Body of pancreas (tissue), 4 donors: ENCODE results near the gene GP9. TPM values are rescaled to one million over a fixed set of nuclear protein-coding genes. Genes with fewer than 3 reads are reported as not detected.

Experiments
- ATAC-seq: fragments of 150-250 bp; one replicate; pipeline ENCODE4 v1.9.1; 2016
- DNase-seq, 4 donors: peaks; one replicate each; pipeline ENCODE4 v3.0.0-alpha.2; 2019
- H3K27ac ChIP-seq, 4 donors: fragments of 200-600 bp; sonication (generic); 1 replicate in 3 of 4; 2 replicates in 1 of 4; pipeline versions ENCODE4 v1.5.1 to v1.6.1; 2016 to 2019; ENCODE audit warnings: mild to moderate bottlenecking in 1 of 4, mixed read lengths in 1 of 4, moderate library complexity in 1 of 4
- H3K27me3 ChIP-seq, 2 donors: fragments of 200-600 bp; sonication (generic); one replicate each; pipeline ENCODE4 v1.6.0; 2016; ENCODE audit warnings: mild to moderate bottlenecking in 1 of 2
- H3K36me3 ChIP-seq, 2 donors: fragments of 200-600 bp; sonication (generic); replicated peaks in 1 of 2; 2 replicates each; pipeline ENCODE4 v1.5.1; 2016; ENCODE audit warnings: low read depth in 2 of 2; ENCODE audit not compliant: insufficient read depth in 1 of 2
- H3K4me1 ChIP-seq: fragments of 200-600 bp; sonication (generic); one replicate; pipeline ENCODE4 v1.6.0; 2016
- H3K4me3 ChIP-seq, 2 donors: fragments of 200-600 bp; sonication (generic); 1 replicate in 1 of 2; 2 replicates in 1 of 2; pipeline ENCODE4 v1.5.1; 2016 to 2019
- H3K9me3 ChIP-seq, 3 donors: fragments of 200-600 bp; sonication (generic); 1 replicate in 2 of 3; 2 replicates in 1 of 3; pipeline ENCODE4 v1.5.1; 2016
- CTCF ChIP-seq, 7 experiments: fragments of 450-650 bp in 4 of 7; fragments of 200-600 bp in 3 of 7; sonication (generic) in 3 of 7; IDR thresholded peaks; one replicate each; pipeline ENCODE4 v1.5.1; 2016 to 2019; ENCODE audit warnings: antibody characterized with exemption in 7 of 7
- POLR2A ChIP-seq, 3 donors: fragments of 450-650 bp; IDR thresholded peaks; one replicate each; pipeline ENCODE4 v1.6.1; 2016; ENCODE audit warnings: antibody characterized with exemption in 3 of 3, mild to moderate bottlenecking in 2 of 3
- whole genome bisulfite sequencing, 2 donors: methylation state at CpG; one replicate each; pipeline ENCODE4 v1.1.5; 2017; 5-methylcytosine and 5-hydroxymethylcytosine counted together
- intact Hi-C: fragments of 100-400 bp; cut with DNase I; formaldehyde crosslinking; loops from one replicate; pipeline ENCODE4 v1.15.1; 2023
- total RNA-seq, 2 donors: library from RNA; depleted of rRNA; stranded (reverse); fragments of >200 nt; gene quantifications; one replicate each; pipeline ENCODE4 v1.1.0, GENCODE V29; 2016

The GP9 gene
- total RNA-seq, 2 donors from 2014 or later = not detected

GRCh38 chr3:129030611-129031010, 30.0 kb upstream of the GP9 start:
- intact Hi-C loops = no loop called here
- 92% methylated on average over 4 of the region's 4 CpGs; no CpG with 5 or more reads in 1 of the 2 donors for WGBS, 2 donors
- Histone ChIP-seq H3K27ac (no peak overlapping the region), H3K27me3 (no peaks in the 10 kb centered on the region), H3K9me3 (no peaks in the 10 kb centered on the region), H3K4me1 (peaks cover 13% of the 10 kb centered on the region), H3K4me3 (no peak overlapping the region), H3K36me3 (no peaks in the 10 kb centered on the region)
- ATAC-seq (no peak), DNase-seq (no peak)
- no peak for TF ChIP-seq POLR2A (IDR thresholded peaks at IDR 0.05)
- TF ChIP-seq CTCF (IDR thresholded peaks at IDR 0.05) = no peak

GRCh38 chr3:129031476-129032215, 28.9 kb upstream of the GP9 start:
- DNase-seq = no peak

GRCh38 chr3:129032716-129033115, 27.9 kb upstream of the GP9 start:
- WGBS, 2 donors = 85 to 87% methylated on average over 13 of the region's 14 CpGs
- Histone ChIP-seq H3K36me3 (no peaks in the 10 kb centered on the region), H3K27me3 (no peaks in the 10 kb centered on the region), H3K27ac (no peak overlapping the region), H3K9me3 (no peaks in the 10 kb centered on the region), H3K4me3 (no peak overlapping the region), H3K4me1 (no peaks in the 10 kb centered on the region)
- DNase-seq (no peak), ATAC-seq (no peak)
- intact Hi-C loops = no loop called here
- TF ChIP-seq CTCF (IDR thresholded peaks at IDR 0.05) = no peak
- no peak for TF ChIP-seq POLR2A (IDR thresholded peaks at IDR 0.05)

More at GRCh38 chr3:129031476-129032215, 28.9 kb upstream of the GP9 start:
- intact Hi-C loops = no loop called here
- H3K27ac ChIP-seq = no peak overlapping the region
- no peak overlapping the region for H3K4me3 ChIP-seq
- no peaks in the 10 kb centered on the region for H3K9me3 ChIP-seq
- WGBS, 2 donors = 78 to 82% methylated on average over 9 to 10 of the region's 10 CpGs
- H3K27me3 ChIP-seq = no peaks in the 10 kb centered on the region
- TF ChIP-seq POLR2A (IDR thresholded peaks at IDR 0.05) (no peak), CTCF (IDR thresholded peaks at IDR 0.05) (no peak)
- peaks cover 10% of the 10 kb centered on the region for H3K4me1 ChIP-seq
- ATAC-seq = no peak
- H3K36me3 ChIP-seq = no peaks in the 10 kb centered on the region

- 74 to 77% methylated on average over 7 of the region's 7 CpGs for WGBS, 2 donors
- no peak for DNase-seq
- intact Hi-C loops = no loop called here
- Histone ChIP-seq H3K27ac (no peak overlapping the region), H3K4me1 (no peaks in the 10 kb centered on the region), H3K4me3 (no peak overlapping the region), H3K27me3 (no peaks in the 10 kb centered on the region), H3K36me3 (no peaks in the 10 kb centered on the region), H3K9me3 (no peaks in the 10 kb centered on the region)
- TF ChIP-seq CTCF (IDR thresholded peaks at IDR 0.05) = no peak
- no peak for TF ChIP-seq POLR2A (IDR thresholded peaks at IDR 0.05)
- no peak for ATAC-seq
Measured at GRCh38 chr3:129033151-129033550, 27.4 kb upstream of the GP9 start.
